Myocyte (in vitro differentiated cells): Measurements from ENCODE around the gene DOK4. TPM values are rescaled to one million over a fixed set of nuclear protein-coding genes. Genes with fewer than 3 reads are reported as not detected.

Experiments
- DNase-seq: peaks from one replicate; pipeline ENCODE4 v3.0.0-alpha.2; 2012; ENCODE audit warnings: low read depth
- total RNA-seq: library from RNA; depleted of rRNA; stranded (reverse); fragments of >200 nt; gene quantifications from 2 replicates; pipeline ENCODE4 v1.2.3, GENCODE V29; 2014

The DOK4 gene
- total RNA-seq, 1 donor from 2014 or later: 10.2 TPM

DNA sequence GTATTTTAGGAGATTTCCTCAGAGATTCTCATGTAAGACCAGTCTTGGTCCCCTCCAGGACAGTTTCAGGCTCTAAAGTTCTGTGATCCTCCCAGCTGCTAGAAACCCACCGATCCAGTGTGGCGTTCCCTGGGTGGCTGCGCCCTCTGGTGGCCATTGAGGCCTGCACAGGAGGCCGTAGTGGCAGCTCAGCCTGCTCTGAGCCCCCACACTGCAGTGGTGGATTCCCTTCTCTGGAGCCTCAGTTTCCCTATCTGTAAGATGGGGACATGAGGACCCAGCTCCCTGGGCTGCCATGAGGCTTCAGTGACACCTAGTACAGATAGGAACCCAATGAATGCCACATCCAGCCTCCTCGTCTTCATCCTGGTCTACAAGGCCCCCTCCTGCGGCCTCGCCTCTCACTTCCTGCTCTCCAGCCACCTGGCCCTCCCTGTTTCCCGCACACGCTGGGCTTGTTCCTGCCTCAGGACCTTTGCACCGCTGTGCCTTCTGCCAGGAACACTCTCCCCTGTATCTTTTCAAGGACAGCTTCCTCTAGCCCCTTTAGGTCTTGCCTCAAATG, 33.6 kb upstream of the DOK4 start:
- peak; percentile 71 for DNase-seq

DNA sequence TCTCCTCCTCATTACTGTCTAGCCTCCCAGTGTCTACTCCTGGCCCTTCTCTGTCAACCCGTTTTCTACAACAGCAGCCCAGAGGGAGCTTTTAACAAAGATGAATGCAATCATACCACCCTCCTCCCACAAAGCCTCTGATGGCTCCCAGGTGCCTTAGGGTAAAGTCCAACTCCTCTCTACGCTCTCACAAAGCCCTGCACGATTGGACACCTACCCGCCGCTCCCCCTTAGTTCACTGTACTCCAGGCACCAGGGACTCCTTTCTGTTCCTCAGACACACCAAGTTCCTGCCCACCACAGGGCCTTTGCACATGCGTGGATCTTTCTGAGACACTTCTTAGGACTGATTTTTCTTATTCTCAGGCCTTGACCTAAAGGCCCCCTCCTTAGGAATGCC, 32.6 kb upstream of the DOK4 start:
- no peak for DNase-seq

DNA sequence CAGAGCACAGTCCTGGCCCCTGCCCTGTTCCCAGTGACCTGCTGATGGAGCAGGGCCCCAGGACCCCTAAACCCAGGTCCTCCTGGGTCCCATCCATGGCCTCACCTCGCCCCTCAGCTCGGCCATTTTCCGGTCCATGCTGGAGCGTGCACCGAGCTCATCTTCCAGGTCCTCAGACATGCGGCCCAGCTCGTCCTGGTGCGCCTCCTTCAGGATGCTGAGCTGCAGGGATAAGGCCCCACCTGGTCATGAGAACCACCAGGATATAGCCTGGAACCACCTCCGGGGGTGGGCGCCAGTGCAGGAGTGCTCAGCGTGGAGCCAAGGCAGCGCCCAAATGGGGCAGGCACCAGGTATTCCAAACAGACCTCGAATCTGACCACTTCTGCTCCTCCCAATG, 32.2 kb upstream of the DOK4 start:
- DNase-seq: no peak

DNA sequence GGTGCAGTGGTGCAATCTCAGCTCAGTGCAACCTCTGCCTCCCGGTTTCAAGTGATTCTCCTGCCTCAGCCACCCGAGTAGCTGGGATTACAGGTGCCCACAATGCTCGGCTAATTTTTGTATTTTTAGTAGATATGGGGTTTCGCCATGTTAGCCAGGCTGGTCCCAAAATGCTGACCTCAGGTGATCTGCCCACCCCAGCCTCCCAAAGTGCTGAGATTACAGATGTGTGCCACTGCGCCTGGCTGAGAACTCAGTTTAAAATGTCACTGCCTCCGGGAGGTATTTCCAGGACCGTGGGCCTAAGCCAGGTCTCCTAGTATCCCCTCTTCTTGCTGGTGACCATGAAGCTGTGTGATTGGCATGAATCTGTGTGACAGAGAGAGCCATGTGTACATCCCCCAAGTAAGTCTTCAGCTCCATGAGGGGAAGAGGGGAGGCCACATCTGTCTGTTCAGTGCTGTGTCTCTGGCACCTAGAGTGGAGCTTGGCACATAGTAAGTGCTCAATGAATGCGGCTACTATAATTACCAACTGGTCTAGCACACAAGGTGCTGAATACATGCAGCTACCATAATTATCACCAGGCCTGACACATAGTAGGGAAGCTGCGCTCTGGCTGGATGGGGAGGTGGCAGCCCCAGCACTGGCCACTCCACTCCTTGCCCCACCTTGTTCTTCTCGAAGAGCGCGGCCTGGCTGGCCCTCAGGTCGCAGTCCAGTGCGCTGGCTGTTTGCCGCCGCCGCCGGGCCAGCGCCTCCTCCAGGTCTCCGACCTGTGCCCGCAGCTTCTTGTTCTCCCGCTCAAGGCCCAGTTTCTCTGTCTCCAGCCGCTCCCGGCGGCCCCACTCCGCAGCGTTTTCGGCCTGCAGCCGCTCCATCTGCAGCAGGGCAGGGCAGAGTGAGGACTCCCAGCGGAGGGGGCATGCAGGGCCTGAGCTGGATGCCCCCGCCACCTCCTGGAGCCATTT, 31.4 kb upstream of the DOK4 start:
- DNase-seq: no peak

DNA sequence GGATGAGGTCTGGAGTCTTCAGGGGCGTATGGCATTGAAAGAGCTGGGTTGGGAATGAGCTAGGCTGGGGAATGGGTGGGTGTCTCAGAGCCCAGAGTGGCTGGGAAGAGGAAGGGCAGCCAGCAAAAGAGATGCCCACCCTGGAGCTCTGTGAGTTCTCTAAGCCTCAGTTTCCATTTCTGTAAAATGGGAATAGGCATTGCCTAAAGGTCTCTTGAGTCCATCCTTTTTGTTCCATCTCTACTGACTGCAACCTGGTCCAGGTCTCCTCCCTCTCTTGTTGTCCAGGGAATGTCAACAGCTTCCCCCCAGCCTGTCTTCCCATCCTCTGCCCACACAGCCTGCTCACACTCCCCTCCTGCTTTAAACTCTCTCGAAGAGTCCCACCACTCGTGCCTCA, 30.5 kb upstream of the DOK4 start:
- no peak for DNase-seq

DNA sequence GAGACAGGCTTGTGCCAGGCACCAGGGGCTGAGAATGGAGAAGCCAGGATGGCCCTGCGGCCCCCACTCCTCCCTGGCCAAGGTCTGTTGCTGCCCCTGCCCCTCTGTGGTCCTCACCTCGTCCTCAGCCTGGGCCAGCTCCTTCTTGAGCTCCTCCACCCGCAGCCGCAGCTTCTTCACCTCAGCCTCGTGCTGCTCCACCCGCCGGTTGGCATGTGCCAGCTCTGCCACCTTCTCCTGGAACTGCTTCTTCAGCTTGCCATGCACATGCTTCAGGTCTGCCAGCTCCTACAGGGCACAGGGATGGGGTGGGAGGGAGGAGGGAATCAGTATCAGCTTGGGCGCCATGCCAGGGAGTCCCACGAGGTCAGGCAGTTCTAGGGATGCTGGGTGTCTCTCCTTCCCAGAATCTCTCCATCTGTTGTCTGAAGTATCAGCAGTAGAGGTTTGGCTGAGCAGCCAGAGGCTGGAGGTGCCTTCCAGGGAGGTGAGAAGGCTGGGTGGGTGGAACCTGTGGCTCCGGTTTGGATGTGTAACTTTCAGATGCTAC, 30.0 kb upstream of the DOK4 start:
- no peak for DNase-seq

DNA sequence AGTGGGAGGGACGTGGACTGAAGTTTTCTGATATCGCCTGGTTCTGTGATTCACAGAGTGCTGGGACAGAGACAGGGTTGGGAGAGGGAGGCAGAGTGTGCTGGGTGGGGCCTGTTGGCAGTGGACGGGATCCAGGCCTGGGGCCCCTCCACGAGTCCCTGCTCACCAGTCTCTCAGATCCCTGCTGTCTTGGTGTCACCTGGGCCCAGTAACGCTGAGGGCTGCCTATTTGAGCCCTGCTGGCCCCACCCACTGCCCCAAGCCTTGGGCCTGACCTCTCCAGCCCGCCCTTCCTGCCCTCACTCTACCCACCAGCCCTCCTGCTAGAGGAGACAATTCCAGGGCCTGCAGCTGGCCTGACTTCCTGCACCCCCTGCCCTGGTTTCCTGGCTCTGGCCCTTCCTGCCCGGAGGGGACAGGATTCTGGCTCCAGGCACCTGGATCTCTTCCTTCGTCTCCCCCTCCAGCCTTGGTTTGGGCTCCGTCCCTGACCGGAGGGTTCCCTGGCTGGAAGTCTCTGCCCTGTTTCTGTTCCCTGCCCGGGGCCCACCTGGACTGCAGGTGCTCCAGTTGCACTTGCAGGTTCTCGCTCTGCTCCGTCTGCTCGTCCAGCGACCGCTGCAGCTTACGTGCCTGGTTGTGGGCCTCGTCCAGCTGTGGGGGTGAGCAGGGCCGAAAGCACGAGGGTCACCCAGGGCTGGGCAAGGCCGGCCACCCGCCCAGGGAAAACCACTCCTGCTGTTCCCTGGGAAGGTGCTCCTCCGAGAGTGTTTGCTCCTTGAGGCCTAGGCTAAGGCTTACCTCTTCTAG, 28.7 kb upstream of the DOK4 start:
- DNase-seq: no peak

DNA sequence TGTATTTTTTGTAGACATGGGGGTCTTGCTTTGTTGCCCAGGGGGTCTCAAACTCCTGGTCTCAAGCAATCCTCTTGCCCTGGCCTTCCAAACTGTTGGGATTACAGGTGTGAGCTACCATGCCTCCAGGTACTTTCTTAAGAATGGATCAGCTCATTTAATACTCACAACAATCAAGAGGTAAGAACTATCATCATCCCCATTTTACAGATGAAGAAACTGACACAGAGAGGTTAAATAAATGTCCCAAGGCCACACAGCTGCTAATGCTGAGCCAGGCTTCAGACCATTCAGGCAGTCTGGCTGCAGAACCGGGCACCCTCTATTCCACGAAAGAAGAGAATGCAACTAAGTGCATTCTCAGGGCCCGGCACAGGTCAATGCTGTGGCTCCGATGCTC, 28.1 kb upstream of the DOK4 start:
- DNase-seq: no peak

DNA sequence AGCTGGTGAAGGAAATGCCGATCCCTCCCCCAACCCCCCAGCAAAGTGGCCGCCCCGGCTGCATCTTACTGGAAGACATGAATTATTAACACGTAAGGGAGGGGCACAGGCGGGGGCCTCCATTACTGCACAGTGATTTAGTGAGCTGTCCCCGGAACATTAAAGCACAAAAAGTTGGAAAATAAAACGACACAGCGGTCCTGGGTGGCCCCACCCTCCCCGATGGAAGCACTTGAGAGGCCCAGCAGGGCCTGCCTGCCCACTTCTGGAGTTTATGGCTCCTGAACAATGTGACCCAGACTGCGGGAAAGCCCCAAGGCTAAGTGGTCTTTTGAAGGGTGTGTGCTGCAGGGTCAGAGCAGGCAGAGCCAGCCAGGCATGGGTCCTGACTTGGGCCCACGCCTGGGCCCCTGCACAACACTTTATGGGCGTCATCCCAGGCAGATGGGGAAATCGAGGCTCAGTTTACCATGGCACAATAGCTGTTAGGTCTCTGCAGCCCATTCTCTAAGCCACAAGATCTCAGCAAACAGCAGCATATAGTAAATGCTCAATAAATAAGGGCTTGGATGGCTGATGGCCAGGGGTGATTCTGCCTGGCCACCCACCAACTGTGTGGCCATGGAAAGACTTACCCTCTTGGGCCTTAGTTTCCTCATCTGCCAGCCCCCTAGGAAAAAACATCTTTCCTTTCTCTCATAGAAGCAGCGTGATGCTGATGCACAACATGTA, 27.2 kb upstream of the DOK4 start:
- DNase-seq: no peak

DNA sequence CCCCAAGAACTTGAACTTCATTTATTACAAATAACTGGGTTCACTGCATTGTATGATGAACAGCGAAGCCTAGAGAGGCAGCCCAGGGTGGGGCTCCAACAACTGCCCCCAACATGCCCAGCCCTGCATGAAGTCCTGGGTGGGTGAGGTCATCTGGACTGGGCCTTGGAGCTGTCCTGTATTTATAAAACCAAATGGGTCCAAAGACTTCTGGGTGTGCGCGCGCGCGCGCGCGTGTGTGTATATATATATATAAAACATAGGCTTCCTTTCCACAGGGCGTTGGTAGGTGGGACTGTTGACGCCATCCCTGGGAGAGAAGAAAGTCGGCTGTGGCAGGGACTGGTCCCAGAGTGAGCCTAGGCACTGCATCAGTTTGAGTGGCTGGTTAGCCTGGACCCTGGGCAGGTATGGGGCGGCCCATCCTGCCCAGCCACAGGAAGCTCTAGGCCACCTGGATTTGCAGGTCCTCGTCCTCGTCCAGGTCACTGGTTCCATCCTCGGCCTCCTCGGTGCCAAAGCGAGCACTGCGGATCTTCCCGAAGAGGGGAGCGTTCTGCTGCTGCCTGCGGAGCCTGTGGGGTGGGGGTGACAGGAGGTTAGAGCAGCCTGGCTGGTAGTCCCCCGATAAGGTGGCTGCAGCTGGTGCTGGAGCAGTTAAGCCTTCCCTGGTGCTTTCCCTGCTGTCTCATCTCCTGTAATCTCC, 26.2 kb upstream of the DOK4 start:
- DNase-seq: no peak

DNA sequence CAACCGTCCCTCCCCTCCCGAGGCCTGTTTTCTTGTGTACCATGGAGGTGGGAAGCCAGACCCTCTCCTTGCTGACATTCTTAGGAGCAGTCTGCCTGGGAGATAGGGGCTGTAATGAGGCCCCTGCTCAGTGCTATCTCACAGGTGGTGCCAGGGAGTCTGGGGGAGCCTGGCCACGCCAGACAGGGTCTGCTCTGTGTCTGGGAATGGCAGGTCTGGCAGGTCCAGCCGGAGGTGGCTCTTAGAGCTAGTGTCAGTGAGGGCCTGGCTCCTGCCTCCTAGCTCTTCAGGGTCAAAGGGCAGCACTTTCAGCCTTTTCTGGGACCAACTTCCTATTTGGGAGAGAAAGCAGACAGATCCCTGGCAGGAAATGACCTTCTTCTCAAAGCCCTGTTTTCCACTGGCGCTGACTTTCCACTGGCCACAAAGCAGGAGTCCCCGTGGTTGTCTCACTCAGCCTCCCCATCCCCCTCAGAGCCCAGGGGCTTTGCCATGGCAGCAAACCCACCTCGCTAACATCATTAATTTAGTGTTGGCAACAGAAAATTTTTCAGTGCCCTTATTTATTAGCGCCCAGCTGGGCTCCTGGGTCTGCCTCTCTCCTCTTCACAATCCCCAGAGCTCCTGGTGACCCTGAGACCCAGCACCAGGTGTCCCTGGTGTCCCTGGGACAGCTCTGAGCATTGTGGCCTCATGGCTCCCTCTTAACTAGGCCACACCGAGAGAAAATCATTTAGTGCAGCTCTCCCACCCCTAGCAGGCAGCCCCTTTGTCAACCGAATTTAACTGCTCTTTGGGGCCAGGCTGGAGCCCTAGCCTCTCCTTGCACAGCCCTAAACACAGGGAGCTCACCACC, 24.0 kb upstream of the DOK4 start:
- DNase-seq: no peak

DNA sequence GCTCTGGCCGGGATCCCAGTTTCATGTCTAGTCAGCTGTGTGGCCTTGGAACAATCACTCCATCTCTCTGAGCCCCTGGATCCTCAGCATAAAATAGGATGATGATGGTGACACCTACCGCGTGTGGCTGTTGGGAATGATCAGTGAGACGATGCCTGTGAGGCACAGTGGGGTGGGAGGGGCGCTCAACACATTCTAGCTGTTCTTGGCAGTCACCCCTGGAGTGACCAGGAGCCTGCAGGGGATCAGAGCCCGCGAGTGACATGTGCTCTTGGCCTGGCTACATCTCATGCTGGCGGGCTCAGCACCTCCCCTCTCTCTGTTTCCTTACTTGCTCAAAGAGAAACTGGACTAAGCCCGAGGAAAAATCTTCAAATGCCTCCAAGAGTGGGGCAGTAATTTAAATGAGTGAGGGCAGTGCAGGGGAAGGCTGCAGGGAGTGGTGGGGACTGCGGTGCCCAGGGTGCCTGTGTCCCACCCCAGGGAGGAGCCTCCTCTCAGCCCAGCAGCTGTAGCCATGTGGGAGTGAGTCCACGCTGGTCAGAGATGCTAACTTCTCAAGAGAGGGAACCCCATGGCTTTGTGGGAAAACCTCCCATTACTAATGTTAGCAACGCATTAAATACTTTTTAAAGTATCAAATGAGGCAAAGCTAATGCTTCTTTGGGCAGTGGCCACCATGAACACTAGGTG, 23.1 kb upstream of the DOK4 start:
- DNase-seq: no peak

DNA sequence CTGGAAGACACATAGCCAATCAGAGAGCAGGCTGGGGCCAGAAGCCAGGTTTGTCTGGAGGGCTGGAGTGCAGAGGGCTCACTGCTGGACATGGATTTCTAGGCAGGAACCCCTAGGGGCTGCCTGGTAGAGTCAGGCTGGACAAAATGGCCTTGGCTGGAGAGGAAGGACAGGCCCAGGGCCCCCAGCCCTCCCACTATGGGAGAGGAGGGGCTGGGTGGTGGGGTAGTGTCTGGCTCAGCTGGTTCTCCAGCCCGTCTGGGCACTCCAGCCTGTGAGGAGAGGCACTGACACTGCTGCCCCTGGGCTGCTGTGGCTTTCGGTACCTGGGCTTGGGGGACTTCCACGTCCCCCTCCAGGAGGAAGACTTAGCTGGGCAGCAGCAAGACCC, 21.7 kb upstream of the DOK4 start:
- DNase-seq: no peak

DNA sequence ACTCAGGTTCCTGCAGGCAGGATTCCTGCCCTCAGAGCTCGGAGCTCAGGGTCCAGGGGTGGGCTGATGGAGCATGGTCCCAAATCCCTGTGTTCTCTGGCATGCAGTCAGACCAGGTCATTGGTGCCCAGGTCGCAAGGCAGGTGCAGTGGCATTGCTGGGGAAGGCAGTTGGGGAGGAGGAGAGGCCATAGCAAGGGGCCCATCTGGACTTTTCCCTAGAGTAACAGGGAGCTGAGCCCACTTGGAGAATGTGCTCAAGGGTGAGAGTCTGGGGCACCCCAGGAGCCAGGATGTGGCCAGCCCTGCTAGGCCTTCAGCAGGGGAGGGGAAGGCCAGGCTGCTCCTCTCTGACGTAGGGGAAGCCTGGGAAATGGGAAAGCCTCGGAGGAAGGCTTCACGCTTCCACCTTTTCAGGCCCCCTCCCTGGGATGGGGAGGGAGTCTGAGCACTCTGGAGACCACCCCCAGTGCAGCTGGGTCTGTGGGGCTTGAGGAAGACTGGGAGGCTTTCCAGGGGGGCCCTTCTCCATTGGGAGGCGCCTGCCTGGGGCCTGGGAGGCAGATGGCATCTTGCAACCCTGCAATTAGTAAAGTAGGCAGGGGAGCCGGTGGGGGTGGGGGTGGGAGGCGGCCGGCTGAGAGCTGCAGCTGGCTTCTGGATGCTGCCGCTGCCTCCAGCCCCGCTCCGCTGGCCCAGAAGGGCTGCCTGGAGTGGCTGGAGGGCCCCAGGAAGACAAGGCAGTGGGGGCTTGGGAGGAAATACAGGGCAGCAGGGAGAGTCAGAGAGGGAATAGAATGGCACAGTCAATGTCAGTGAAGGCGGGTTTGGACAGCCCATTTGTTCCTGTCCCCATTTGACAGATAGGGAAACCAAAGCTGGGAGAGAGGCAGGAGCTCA, 21.1 kb upstream of the DOK4 start:
- DNase-seq: no peak

DNA sequence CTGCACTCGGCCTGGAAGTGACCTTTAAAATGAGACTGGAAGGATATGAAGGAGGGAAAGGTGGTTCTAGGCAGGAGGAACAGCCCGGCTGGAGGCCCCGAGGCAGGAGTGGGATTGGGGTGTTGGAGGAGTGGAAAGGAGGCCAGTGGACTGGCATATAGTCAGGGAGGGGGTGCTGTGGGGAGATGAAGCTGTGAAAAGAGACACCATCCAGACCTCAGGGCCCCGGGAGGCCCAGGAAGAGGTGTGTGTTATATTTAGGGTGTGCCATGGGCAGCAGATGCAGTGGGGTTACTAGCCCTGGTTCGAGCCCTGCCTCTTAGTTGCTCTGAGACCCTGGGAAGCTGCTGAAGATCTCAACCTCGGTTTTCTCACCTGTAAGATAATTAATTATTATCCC, 18.9 kb upstream of the DOK4 start:
- no peak for DNase-seq

DNA sequence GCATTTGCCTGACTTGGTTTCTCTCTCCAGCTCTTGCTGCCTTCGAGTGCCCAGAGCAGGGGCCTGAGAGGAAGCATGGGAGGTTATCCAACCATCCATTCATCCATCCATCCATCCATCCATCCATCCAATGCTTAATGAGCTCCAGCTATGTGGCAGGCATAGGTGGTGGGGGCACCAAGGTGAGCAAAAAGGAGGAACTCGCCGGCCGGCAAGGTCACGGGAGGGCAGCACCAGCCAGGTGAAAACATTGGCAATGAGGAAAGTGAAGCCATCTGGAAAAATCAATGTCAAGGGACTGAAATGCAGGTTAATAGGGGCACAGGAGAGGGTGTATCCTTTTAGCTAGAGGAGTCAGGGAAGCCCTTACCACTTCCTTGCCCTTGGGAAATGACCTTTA, 18.2 kb upstream of the DOK4 start:
- no peak for DNase-seq

DNA sequence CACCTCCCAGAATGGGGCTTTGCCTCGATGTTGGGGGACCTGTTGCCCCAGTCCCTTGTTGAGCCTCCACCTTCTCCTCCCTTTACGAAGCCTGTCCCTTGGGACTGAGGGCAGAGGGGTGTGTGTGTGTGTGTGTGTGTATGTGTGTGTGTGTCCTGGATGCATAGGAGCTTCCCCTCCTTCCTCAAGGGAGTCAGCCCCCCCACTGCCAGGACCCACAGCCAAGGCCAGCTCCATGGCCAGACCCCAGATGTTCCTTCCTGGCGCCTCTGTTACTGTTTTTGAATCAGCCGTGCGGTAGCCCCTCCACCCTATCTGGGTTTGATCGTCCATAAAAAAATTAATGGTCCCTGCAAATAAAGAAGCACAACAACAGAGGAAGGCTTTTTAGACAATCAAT, 17.7 kb upstream of the DOK4 start:
- DNase-seq: no peak

DNA sequence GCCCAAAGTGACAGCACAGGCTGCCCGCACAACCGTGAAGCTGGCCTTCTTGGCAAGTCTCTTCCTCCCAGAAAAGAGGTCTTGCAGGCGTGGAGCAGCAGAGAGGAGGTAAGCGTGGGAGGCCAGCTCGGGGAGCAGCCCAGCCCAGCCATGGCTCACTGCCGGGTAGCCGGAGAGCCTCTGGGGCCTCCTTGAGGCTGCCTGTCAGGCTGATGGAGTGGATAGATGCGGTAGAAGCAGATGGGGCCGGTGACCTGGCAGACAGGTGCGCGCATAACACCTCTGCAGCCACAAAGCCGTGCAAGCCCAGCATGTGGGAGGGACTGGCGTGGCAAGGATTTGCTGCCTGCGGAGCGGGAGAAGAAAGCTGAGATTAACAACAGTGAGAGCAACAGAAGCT, 17.1 kb upstream of the DOK4 start:
- DNase-seq: no peak
